IPS DF 4.7 (cell line): Measurements from ENCODE around the gene EBI3.
"Not testable (repeated sequence)": the region's sequence is repeated elsewhere in the genome, so short reads cannot be mapped to it uniquely, and the experiment has no call there.

Experiments used
- DNase-seq: peaks from one replicate; pipeline ENCODE4 v3.0.0-alpha.2; 2013; ENCODE audit warnings: low spot score; ENCODE audit errors: extremely low read depth

EBI3 gene

GRCh38 chr19:4234142-4234861 lies 5.0 kb downstream of the EBI3 start:
- no peak for DNase-seq

- DNase-seq = no peak
Measured at GRCh38 chr19:4234862-4235201, 5.5 kb downstream of the EBI3 start.

- not testable (repeated sequence) for DNase-seq
Measured at GRCh38 chr19:4237510-4237909, 8.2 kb downstream of the EBI3 start.

DNA sequence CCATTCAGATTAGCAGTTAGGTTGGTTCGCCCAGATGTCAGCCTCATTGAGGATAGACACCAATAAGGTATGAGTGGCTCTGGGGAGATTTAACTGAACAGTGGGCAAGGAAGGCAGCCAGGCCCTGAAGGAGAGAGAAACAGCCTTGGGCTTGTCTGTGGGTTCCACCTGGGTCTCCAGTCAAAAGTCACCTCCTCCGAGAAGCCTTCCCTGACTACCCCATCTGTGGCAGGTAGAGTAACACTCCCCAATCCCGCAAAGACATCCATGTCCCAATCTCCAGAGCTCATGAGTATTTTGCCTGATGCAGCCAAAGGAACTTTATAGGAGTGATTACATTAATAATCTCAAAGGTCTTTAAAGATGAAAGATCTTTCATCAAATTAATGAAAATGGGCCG lies 9.5 kb downstream of the EBI3 start:
- no peak for DNase-seq

GRCh38 chr19:4241824-4242430 lies 12.6 kb downstream of the EBI3 start:
- DNase-seq = no peak

- not testable (repeated sequence) for DNase-seq
Measured at GRCh38 chr19:4245938-4246337, 16.6 kb downstream of the EBI3 start.

- DNase-seq = peak; percentile 95
Measured at GRCh38 chr19:4246767-4247593, 17.7 kb downstream of the EBI3 start, which contains the start of gene YJU2. YJU2 (plus strand) TSS chr19:4247080; CDS start chr19:4247147, 67 bp downstream.

DNA sequence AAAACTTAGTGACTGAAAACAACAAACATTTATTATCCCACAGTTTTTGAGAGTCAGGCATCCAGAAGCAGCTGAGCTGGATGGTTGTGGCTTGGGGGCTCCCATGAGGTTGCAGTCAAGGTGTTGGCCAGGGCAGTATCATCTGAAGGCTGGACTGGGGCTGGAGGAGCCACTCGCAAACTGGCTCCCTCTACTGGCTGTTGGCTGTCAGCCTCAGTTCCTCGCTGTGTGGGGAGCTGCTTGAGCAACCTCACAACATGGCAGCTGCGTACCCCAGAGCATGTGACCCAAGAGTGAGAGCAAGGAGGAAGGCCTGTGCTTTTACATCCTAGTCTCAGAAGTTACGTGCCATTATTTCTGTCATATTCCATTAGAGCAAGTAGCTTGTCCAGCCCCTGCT lies 27.2 kb downstream of the EBI3 start:
- no peak for DNase-seq

DNA sequence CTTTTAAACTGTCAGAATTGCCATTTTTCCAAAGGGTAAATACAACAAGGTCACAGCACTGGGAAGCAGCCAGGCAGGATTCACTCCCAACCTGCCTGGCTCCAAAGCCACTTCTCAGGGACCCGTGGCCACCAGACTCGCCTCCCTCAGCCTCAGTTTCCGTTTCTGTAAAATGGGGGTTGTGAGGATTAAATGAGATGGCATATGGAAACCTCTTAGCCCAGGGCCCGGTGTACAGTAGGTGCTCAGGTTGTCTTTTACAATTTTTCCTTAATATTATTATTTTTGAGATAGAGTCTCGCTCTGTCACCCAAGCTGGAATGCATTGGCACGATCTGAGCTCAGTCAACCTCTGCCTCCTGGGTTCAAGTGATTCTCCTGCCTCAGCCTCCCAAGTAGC lies 27.7 kb downstream of the EBI3 start:
- no peak for DNase-seq

GRCh38 chr19:4258181-4258580 lies 28.9 kb downstream of the EBI3 start:
- no peak for DNase-seq

DNA sequence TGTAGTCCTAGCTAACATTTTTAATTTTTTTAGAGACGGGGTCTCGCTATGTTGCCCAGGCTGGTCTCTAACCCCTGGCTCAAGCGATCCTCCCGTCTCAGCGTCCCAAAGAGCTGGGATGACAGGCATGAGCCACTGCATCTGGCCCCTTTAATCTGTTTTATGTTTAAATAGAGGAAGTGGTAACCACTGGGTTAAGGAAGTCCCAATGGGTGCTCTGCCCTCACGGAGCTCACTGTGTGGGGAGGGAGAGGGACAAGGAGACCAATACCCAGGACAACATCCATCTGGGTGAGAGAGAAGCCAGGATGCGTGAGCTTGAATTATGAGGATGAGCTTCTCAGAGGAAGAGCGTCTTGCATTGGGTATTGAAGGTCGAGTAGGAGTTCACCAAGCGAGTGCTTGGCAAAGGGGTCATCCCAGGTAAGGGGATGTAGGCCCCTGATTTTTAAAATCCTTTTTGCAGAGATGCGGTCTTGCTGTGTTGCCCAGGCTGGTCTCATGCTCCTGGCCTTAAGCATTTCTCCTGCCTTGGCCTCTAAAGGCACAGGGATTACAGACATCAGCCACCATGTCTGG lies 31.4 kb downstream of the EBI3 start:
- no peak for DNase-seq

DNA sequence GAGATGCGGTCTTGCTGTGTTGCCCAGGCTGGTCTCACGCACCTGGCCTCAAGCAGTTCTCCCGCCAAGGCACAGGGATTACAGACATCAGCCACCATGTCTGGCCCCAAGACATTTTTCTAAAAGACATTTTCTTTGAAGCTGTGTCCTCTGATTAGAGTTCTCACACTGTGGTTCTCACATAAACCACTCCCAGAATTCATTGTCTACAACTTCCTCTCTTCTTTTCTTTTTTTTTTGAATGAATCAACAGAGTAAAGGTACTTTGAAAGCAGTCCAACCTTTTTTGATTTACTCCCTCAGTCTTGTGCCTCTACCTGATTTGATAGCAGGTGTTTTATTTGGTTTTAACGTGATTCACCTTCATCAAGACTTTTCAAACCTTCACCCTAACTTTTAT lies 35.5 kb downstream of the EBI3 start:
- DNase-seq = no peak

DNA sequence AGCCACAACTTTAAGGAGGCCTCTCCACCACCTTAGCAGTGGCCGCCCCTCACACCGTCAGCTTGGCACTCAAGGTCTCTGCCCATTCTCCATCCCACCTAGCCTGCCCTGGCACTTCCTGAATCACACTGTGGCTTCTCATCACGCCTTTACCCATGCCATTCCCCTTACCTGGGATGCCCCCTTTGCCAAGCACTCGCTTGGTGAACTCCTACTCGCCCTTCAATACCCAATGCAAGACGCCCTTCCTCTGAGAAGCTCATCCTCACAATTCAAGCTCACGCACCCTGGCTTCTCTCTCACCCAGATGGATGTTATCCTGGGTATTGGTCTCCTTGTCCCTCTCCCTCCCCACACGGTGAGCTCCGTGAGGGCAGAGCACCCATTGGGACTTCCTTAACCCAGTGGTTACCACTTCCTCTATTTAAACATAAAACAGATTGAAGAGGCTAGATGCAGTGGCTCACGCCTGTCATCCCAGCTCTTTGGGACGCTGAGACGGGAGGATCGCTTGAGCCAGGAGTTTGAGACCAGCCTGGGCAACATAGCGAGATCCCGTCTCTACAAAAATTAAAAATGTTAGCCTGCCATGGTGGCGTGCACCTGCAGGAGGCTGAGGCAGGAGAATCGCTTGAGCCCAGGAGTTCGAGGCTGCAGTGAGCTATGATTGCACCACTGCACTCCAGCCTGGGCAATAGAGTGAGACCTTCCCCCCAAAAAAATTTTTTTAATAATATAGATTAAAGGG lies 37.1 kb downstream of the EBI3 start:
- DNase-seq = no peak

- DNase-seq = peak; percentile 62
Measured at GRCh38 chr19:4267101-4267900, 38.0 kb downstream of the EBI3 start.

GRCh38 chr19:4267901-4268815 lies 38.8 kb downstream of the EBI3 start:
- no peak for DNase-seq

- DNase-seq = no peak
Measured at GRCh38 chr19:4268816-4269430, 39.6 kb downstream of the EBI3 start.

GRCh38 chr19:4272894-4273293 lies 43.6 kb downstream of the EBI3 start:
- DNase-seq = no peak

DNA sequence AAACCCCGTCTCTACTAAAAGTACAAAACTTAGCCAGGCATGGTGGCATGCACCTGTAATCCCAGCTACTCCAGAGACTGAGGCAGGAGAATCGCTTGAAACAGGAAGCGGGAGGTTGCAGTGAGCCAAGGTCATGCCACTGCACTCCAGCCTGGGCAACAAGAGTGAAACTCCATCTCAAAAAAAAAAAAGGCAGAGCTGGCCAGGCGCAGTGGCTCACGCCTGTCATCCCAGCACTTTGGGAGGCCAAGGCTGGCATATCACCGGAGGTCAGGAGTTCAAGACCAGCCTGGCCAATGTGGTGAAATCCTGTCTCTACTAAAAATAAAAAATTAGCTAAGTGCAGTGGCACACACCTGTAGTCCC lies 45.0 kb downstream of the EBI3 start:
- not testable (repeated sequence) for DNase-seq

- no peak for DNase-seq
Measured at GRCh38 chr19:4277191-4277696, 47.9 kb downstream of the EBI3 start.
